Occipital lobe (tissue), 2 donors: ENCODE results near the gene KBTBD12. TPM values are rescaled to one million over a fixed set of nuclear protein-coding genes. Genes with fewer than 3 reads are reported as not detected.
"Not testable (repeated sequence)": the region's sequence is repeated elsewhere in the genome, so short reads cannot be mapped to it uniquely, and the experiment has no call there.

ENCODE experiments used
- DNase-seq: peaks from one replicate; lab custom pipeline; 2025; lab: John Stamatoyannopoulos, UW
- total RNA-seq: library from RNA; depleted of rRNA; stranded (reverse); fragments of >200 nt; gene quantifications from one replicate; pipeline ENCODE4 v1.2.3, GENCODE V29; 2014

KBTBD12 gene
- total RNA-seq, 1 donor from 2014 or later = 3.4 TPM

DNA sequence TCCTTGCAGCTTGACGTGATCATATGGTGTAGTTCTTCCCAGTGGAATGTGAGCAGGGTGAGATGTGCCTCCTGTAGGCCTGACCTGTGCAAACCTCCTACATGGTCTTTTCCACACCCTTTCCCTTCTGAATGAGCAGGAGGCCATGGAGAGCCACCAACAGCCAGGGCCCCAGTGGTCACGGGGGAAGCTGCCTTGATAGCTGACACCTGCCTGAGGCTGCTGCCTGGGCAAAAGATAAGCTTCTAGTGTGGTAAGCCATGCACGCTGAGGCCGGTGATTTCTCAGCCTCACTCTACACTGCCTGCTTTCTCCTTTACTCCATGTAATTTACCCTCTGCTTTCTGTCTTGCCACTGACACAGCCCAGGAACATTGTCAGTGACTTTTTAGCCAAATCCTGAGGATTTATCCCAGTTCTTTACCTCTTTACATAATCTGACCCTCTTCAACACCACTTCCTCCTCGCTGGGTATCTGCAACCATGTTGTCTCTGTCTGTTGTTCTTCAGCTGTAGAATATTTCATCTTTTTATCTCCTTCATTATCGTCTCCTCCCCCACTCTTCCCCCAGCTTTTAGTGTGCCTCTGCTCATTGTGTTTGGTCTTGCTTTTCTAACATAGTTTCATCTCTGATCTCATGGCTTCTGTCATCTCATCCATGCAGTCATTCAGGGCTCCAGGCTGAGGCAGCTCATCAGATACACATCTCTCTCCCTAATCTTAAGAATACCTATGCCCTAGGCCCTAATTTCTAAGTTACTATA is 11.2 kb upstream of the KBTBD12 start:
- DNase-seq = no peak

DNA sequence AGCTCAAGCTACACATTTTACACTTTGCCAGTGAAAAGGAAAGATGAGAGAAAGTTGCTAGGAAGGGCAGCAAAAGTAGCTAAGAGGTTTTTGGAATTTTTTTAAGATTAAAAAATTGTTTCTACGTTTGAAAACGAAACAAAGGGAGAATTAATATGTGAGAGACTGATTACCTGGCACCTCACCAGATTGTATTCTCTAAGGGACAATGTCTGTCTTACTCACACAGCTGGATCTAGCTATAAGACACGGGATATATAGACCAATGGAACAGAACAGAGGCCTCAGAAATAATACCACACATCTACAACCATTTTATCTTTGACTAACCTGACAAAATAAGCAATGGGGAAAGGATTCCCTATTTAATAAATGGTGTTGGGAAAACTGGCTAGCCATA is 9.5 kb upstream of the KBTBD12 start:
- DNase-seq = no peak

DNA sequence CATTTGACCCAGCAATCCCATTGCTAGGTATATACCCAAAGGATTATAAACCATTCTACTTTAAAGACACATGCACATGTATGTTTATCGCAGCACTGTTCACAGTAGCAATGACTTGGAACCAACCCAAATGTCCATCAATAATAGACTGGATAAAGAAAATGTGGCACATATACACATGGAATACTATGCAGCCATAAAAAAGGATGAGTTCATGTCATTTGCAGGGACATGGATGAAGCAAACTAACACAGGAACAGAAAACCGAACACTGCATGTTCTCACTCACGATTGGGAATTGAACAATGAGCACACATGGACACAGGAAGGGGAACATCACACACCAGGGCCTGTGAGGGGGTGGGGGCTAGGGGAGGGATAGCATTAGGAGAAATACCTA is 8.4 kb upstream of the KBTBD12 start:
- DNase-seq = not testable (repeated sequence)

DNA sequence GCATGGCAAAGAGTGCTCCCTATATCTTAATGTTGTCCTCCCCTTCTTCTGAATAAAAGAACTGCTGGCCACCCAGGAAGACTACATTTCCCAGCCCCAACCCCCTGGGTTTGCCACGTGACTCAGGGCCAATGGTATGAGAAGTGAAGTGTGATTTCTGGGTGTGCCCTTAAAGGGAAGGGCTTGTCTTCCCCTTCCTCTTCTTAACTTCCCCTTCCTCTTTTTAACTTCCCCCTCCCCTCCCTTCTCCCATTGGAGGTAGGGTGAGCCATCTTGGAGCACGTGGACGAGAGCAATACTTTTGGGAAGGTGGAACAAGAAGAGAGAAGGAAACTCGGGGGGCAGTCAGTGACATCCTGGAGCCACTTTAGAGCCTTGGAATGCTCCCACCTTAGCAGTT is 6.8 kb upstream of the KBTBD12 start:
- no peak for DNase-seq

DNA sequence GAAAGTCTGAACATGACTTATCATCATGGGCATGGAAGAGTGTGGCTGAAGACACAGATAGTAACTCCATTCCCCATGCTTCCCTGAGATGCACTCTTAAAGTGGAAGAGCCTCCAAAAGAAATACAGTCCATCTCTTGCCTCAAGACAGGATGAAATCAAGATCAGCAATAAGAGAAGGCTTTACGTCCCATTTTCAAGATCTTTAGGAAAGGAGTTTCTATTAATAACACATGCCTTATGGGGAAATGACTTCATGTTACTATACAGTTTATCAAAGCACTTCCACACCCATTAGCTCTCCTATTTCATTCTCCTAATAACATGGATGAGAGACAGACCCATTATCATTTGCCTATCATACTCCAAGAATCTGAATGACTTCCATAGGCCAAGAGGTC is 6.1 kb upstream of the KBTBD12 start:
- no peak for DNase-seq

DNA sequence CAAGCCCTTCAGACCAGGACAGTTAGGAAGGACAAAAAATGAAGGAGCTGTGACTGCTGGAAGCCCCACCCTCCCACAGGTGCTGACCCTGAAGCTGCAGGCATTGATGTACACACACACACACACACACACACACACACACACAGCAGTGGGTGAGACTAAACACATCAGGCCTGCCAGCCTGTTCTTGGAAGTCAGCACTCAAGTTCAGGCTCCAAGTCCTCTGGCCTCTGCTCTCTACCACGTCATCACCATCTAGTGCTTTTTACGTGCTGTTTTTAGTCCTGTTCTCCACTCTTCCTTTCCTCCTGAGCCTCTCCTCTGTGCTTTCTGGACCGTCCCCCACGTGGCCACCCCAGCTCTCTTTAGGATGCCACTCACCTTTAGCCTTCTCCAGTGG is 5.4 kb upstream of the KBTBD12 start:
- DNase-seq = no peak

DNA sequence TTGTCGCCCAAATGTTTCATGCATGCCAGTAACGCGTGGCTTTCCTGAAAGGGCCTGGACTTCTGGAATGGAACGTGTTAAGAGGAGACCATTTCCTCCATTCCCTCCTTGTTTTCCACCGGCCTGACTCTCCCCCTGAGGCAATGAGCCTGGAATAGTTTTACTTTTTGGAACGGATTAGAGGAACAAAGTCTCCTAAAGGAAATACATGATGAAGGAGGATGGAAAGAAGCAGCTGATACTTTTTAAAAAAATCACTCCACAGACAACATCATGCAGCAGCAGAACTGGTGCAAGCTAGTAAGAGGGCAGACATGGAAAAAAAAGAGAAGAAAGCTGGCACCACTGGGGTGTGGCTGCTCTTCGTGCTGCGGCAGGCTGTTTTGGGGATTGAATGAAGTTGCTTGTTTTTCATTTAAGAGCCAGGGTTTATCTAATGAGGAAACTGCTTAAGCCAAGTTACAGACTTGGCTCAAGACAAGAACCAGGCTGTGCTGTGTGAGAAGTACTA is 3.6 kb upstream of the KBTBD12 start:
- no peak for DNase-seq

DNA sequence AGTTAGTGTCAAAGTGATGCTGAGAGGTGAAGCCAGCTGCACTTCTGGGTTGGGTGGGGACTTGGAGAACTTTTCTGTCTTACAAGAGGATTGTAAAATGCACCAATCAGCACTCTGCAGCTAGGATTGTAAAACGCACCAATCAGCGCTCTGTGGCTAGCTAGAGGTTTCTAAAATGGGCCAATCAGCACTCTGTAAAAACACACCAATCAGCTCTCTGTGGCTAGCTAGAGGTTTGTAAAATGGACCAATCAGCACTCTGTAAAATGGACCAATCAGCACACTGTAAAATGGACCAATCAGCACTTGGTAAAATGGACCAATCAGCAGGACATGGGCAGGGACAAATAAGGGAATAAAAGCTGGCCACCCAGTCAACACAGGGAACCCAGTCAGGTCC is 1.2 kb upstream of the KBTBD12 start:
- not testable (repeated sequence) for DNase-seq

DNA sequence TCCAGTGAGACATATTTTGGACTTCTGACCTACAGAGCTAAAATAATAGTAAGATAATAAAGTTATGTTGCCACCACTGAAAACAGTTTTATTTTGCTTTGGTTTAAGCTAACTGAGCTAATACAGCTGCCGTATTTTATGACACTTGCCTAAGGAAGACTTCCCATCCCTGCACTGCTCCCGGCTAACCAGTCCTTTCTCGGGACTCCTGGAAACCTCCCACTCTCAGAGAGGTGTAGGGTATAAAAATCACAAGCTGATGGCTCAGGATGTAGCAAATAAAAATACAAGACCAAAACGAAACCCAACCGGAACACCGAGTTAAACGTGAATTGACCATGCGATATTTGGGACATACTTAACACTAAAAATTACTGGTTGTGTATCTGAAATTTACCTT is 448 bp upstream of the KBTBD12 start:
- DNase-seq = no peak

DNA sequence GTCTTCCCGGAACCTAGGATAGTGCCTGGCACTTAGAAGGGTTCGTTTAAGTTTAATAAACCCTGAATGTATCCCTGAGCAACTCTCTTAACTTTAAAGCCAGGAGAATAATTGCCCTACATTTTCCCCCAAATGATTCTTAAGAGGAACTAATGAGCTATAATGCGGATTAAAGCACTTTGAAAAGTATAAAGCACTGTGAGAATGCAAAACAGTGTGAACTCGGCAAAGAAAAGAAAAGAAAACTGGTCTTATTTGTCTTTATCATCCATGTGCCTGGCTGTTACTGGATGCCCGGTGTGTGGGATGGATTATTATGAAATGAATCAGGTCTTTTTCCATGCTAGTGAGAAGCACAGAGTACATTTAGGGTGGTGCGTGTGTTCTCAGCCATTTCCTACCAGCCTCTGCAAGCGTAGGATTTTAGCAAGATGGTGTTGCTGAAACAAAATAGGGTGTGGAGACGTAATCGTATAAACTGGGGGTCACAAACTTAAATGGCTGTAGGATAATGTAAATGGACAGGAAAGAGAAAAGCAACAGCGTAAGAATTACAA is 983 bp downstream of the KBTBD12 start:
- DNase-seq = no peak

DNA sequence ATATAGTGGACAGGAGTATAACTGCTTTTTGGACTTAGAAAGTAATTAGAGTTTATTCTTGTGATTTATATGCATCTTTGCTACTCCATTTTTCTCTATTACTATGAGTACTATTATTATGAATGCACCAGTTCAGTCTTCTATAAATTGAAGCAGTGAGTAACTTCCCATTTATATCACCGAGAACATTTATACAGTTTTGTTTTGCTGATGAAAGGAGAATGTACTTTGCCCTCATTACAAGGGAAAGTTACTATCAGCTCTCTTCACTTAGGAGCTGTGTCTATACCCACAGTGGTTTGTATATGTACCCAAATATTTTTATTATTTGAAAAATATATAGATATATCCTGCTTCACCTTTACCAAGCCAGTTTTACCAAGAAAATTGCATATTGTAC is 5.7 kb downstream of the KBTBD12 start:
- no peak for DNase-seq

DNA sequence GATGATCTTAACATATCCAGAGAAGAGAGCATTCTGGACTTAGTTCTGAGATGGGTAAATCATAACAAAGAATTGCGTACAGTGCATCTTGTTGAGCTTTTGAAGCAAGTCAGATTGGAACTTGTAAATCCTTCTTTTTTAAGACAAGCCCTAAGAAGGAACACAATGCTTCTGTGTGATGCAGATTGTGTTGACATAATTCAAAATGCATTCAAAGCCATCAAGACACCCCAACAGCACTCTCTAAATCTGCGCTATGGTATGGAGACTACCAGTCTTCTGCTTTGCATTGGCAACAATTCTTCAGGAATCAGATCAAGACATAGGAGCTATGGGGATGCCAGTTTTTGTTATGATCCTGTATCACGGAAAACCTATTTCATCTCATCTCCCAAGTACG is 8.6 kb downstream of the KBTBD12 start:
- DNase-seq = no peak

DNA sequence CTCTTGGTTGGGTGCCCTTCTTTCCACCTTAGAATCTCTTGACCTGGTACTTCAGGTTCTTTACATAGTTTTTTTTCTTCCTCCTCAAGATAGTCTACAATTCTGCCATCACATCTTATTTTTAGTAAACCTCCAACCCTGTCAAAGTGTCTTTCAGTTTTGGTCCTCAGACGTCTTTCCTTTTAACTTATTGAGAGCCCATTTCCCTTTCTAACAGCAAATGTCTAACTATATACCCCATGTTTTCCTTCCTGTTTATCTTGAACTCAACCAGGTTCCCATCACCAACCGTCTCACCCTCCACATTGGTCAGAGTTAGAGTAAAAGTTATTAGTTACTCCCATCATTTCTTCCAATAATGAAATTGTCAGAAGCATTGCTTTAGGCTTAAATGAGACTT is 10.4 kb downstream of the KBTBD12 start:
- DNase-seq = no peak

DNA sequence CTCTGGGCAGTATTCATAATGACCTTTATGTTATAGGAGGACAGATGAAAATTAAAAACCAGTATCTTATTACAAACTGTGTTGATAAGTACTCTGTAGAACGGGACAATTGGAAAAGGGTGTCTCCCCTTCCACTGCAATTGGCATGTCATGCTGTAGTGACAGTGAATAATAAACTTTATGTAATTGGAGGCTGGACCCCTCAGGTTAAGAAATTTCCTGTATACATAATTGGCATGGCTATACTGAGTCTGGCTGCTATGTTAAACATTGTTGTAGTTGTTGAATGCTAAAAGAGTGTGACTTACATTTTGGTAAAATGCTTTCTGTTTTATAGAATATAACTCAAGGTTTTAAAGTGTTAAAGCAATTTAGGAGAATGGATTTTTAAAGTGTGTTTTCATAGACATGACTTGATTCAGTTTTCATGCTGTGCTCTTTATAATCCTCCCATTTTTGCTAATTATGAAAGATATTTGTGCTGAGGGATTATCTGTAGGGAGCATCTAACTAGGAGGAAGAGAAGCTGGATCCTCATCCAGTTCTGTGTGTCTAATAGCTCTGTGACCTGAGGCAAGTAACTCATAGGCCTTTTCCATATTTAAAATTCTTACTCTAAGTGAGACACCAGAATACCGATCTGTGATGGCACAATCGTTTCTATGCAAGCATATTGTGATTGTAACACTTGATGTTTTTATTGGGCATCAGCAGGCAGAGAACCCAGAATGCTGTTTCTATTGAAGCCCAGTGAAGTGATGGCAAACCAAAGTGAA is 13.0 kb downstream of the KBTBD12 start:
- DNase-seq = no peak

DNA sequence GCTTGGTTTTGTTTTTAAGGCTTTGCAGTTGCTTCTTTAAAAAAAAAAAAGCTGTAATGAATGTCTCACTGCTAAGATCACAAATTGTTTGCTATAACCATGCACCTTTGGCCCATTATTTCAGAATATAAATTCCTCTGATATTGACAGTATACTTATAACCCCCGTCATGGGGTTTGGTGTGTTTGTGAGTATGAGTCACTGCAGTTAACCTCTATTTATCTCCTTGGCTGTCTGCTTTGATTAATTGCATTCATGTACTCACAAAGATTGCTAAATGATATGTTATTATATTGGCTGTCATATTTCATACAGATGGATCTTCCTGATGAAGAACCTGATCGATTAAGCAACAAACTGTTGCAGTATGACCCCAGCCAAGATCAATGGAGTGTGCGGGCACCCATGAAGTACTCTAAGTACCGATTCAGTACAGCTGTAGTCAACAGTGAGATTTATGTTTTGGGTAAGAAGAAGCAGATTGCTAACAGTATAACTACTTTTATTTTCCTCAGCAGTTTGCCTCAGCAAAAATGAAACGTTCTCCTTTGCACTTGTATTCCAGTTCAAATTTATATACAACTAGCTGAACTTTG is 14.9 kb downstream of the KBTBD12 start:
- no peak for DNase-seq

DNA sequence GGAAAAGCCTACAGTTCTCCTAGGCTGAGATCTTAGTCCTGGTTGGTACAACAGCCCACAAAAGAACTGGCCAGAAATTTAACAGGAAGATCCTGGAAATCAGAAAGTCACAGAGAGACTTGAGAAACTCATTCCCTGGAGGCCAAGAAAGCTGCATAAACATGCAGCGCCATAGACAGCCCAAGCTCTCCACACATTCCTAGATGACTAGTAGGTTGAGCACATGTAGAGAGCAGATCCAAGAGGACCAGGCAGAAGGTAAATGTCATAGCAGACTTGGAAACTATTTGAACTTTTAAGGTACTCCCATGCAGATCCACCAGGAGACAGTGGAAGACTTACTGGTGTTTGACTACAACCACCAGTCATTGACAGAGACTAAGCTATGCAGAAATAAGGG is 18.4 kb downstream of the KBTBD12 start:
- DNase-seq = no peak

DNA sequence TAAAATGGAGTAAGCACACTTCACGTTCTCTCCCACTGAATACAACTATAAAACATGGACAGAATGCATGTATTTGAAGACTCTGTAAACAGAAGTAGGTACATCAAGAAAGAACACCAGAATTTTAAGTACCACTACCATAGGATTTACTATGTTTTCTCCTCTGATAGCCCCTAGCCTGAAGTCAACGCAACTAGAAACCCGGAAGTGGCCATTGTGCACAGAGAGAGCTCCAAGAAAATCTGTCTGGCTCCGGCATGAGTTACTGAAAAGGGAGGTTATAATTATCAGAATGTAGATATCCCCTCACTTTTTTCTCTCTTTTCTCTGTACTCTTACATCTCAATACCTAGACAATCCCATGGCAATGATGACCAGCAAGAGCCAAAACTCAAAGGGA is 23.8 kb downstream of the KBTBD12 start:
- no peak for DNase-seq

DNA sequence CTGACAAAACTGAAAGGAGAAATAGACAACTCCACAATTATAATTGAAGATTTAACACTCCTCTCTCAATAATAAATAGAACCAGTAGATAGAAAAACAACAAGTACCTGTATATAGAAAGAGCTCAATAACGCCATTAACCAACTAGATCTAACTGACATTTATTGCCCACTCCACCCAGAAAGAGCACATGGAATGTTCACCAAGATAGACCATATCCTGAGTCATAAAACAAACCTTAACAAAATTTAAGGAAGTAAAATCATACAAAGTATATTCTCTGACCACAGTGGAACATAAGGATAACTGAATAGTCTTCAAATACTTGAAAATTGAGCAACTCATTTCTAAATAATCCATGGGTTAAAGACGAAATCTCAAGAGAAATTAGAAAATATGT is 25.1 kb downstream of the KBTBD12 start:
- DNase-seq = no peak

DNA sequence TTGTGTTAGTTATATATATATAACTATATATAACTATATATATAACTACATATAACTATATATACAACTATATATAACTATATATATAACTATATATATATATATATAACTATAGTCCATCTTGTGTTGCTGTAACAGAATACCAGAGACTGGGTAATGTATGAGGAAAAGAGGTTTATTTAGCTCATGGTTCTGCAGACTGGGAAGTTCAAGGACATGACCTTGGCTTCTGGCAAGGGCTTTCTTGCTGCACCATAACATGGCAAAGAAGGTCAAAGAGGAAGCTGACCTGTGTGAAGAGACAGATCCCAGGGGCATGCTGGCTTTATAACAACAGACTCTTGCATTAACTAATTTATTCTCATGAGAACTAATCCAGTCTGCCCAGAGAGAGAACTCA is 27.6 kb downstream of the KBTBD12 start:
- DNase-seq = no peak

DNA sequence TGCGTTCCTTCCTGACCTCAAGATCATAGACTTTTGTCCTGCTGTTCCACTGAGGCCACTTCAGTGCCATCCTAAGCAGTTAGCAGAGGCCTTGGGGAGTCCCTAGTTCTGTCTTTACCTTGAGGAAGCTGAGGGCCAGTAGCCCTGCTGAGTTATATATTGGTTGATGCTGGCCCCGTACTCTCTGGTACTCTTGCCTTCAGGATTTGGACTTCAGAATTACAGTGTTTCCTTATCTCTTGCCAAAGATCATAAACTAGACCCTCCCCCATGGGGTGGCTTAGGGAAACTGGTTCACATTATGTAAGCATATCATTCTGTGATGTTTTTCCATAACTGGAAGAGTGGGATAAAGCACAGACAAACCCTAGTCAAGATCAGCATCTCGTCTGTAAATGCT is 33.2 kb downstream of the KBTBD12 start:
- DNase-seq = no peak

DNA sequence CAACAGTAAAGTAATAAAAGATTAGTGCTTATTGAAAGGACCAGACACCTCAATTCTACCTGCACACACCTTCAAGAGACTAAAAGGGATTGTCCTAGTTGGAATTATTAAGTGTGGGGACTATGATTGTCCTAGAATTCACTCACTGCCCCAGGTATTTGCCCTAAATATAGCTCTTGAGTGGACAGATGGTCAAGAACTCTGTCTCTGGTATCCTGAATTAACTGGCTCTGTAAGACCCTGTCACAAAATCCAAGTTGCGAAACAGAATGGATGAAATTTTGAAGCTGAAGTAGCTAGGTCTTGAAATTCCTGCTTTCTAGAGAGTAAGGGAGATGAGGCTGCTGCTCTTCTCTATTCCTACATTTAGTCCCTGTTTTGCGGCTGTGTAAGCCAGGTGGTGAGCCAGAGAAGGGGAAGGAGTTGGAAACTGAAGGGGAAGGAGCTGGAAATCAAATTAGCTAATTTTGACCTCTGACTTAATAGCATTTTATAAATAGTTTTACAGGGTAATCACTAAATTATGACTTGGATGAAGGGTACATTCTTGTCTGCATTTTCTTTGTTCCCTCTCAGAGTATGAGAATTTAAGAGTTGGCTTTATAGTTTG is 34.5 kb downstream of the KBTBD12 start:
- DNase-seq = no peak

DNA sequence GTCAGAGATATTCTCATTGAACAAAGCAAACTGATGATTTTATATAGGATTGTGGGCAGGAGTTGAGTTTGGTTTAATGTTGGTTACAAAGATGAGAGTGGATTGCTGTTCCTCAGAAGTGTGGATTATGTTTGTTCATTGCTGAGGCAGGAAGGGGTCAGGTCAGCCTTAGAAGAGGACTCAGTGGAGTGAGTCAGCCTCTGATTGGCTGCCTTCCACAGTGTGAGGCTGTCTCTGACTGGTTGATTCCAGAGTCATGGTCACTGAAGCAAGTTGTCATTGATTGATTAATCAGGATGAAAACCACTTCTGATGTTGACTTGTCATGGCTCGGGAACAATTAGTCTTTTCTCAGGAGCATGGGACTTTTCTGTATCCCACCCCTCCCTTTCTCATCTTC is 36.2 kb downstream of the KBTBD12 start:
- DNase-seq = no peak
